Activated CD8-positive, alpha-beta memory T cell treated with anti-CD3 and anti-CD28 coated beads for 36 hours (primary cell): Measurements from ENCODE around the gene CCDC50. TPM values are rescaled to one million over a fixed set of nuclear protein-coding genes. Genes with fewer than 3 reads are reported as not detected.

Experiments used
- CTCF ChIA-PET: fragments of 350-600 bp; sonication (Branson Sonifier 250); formaldehyde crosslinking; loops from one replicate; lab custom pipeline; 2021; ENCODE audit warnings: antibody characterized with exemption; lab: Charles Lee
- POLR2A ChIA-PET: fragments of 350-600 bp; sonication (Branson Sonifier 250); formaldehyde crosslinking; loops from one replicate; lab custom pipeline; 2021; ENCODE audit warnings: antibody characterized with exemption; lab: Charles Lee
- total RNA-seq, 2 experiments: library from RNA; stranded (reverse); gene quantifications; one replicate each; pipeline ENCODE4 v1.2.3, GENCODE V29; 2021

The CCDC50 gene
- total RNA-seq, 2 experiments from 2014 or later, result 15.6 to 16.4 TPM

- CTCF ChIA-PET, result no interaction called here
- POLR2A ChIA-PET, result no interaction called here
Measured at GRCh38 chr3:191444569-191444968, 115.4 kb downstream of the CCDC50 start.

Other genes starting within 250 kb of the CCDC50 start
- gene OSTN, start 130.2 kb upstream of the CCDC50 start, total RNA-seq, result not detected
- gene UTS2B, start 1.1 kb downstream of the CCDC50 start, total RNA-seq, result not detected
- gene PYDC2, start 131.8 kb downstream of the CCDC50 start, total RNA-seq, result not detected